ENCODE data around the gene RNF214. TPM values are rescaled to one million over a fixed set of nuclear protein-coding genes. Genes with fewer than 3 reads are reported as not detected.

The RNF214 gene
- total RNA-seq, 1 donor from 2014 or later = 17.3 TPM

DNA sequence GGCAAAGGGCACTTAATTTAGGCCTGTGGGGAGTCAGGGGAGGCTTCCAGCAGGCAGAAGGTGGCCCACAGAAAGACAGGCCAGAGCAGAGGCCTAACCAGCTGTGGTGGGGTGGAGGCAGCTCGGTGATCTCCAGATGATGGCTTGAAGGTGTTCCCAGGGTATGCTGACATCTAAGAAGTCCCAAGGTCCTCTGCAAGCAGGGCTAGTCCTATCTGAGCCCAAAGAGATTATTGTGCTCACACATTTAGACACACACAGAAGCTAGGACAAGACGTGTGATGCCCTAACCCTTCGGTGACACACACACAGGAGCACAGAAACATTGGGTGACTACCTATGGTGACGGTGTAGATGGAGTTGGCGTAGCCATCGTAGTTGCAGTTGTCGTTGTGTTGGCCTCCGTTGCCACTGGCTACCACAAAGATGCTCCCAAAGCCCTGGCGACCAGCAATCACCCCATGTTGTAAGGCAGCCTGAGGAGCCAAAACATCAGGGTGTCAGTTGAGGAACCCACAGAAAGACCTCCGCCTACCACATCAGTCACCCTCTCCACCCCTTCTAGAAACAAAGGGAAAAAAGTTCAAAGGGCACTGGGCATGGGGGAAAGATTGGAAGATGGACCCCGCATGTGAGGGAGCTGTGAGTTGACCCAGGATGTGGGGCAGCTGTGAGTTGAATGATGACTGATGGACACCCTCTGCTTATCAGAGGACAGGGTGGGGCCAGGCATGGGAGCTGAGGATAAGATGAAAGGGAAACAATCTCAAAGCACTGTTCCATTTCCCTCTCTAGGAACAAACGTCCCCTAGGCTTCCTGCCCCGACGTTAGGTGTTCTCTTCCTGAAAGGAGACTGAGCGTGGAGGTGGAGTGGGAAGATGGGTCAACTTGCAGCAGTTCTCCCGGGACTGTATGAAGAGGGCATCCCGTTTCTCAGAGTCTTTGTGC lies 8.5 kb upstream of the RNF214 start:
- DNase-seq (ENCODE audit: missing footprints) = no peak
- ATAC-seq = no peak
- intact Hi-C loops (cut with DNase I) = loop anchor here (2.0 kb wide), 1 partner anchor 115 kb away; no protein-coding TSS in a partner anchor

DNA sequence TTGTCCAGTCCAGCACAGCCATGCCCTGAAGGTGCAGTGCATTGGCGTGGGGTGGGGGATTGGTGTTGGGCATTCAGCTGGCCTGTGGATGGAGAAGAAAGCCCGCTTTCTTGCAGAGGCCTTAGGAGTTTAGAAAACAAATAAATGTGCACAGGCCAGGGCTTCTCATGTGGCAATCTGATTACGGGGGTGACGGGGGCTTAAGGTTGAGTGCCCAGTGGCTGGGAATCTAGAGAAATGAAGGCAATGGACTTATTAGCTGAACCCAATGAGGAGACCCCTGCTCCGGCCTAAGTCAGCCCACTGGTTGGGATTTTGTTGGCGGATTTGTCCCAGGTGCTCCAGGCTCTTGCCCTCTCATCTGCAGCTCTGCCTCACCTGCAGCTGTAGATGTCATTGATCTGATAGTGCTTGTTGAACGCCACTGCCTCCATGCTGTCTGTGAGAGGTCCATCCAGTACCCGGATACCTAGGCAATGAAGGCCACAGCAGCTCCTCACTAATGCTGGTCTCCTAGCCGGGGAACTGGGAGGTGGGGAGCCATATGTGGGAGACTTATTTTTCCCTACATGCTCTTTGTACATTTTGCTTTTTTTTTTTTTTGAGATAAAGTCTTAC lies 6.8 kb upstream of the RNF214 start:
- intact Hi-C loops (cut with DNase I) = loop anchor here (2.0 to 5.0 kb wide), 3 partner anchors 117 to 433 kb away; partner anchors contain the start of gene APOA5
- no peak for ATAC-seq
- no peak for DNase-seq (ENCODE audit: missing footprints)

DNA sequence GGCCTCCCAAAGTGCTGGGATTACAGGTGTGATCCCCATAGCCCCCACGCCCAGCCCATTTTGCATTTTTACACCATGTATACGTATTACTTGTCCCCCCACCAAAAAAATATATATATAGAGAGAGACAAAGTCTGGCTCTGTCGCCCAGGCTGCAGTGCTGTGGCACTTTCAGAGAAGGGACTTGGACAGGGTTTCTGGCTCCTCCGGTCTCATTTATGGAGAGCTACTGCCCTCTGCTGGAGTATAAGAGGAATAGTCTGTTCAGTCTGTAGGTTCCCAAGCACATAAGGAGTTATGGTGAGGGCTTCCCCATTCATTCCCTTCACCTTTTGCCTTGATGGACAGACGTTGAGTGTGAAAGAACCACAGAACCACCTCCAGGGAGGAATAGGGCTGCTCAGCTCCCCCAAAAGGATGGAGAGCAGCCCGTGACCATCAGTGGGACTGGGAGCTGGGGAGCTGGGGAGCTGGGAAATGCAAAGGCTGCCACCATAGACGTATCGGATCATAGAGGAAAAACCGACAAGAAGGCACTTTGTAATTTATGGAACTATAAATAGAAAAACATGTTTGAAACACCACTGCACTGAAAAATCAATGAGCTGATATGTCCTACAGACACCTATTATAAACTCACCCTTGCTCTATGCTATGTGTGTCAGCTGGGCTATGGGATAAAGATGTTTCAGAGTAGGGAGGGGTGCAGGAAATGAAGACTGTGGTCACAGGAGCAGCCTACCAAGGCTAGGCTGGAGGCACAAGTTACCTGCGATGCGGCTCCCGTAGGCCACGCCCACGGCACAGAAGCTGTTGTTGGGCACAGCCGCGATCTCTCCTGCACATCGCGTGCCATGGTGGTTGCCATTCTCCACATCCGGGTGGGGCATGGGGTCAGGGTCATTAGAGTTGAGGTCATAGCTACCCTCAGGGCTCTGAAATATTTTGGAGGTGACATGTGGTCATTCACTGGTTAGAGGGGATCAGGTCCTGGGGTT lies 5.8 kb upstream of the RNF214 start:
- no peak for DNase-seq (ENCODE audit: missing footprints)
- ATAC-seq = peak; percentile 71
- intact Hi-C loops (cut with DNase I) = loop anchor here (5.0 kb wide), 2 partner anchors 349 to 434 kb away; partner anchors contain the start of gene APOA5

DNA sequence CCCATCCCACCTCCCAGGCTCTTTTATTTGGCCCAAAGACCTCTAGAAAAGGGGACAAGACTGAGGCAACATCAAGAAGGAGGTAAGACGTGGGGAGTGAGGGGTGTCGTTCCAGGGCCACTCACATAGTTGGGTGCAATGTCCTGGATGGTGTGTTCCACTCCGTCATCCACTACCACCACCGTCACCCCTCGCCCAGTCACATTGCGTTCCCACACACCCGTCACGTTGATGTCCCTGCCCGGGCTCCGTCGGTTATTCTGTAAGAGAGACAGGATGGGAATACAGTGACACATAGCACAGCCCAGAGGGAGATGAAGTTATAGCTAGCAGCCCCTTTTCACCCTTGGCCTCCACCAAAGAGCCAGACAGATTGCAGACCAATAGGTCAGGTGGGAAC lies 4.4 kb upstream of the RNF214 start:
- DNase-seq (ENCODE audit: missing footprints) (no peak), ATAC-seq (no peak)
- intact Hi-C loops (cut with DNase I) = loop anchor here (5.0 kb wide), 2 partner anchors 351 to 436 kb away; partner anchors contain the start of gene APOA5

DNA sequence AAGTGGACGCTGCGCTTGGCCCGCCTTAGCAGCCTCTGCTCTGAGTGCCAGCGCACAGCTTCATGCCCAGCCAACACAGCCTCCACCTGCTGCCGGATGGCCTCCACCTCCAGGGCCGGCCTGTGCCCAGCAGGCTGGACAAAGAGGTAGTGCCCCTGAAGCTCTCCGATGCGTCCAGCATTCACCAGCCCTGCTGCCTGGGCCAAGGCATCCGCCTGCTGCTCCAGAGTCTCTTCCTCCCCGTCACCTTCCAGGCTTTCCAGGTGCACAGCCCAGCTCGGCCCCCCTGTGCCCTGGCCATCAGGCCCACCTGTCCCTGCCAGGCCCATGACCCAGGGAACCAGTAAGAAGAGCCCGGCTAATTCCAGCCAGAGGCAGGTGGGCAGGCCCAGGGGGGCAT lies 3.1 kb upstream of the RNF214 start:
- DNase-seq (ENCODE audit: missing footprints) = no peak
- ATAC-seq = no peak
- intact Hi-C loops (cut with DNase I) = loop anchor here (5.0 kb wide), 2 partner anchors 352 to 437 kb away; partner anchors contain the start of gene APOA5

DNA sequence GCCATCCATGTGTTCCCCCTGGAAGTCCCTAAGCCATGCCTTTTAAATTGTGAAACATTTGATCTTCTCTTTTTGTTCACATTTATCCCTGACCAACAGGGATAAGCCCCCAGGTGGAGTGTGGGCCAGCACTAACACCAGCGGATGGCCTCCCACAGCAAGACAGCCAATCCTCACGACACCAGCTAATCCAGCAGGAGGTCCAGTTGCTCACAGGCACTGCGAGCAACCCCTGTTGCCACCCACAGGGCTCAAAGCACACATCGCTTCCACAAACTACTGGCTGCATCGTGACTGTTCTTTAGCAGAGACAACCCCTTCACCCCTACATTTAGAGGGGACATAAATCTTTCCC lies 2.6 kb upstream of the RNF214 start:
- intact Hi-C loops (cut with DNase I) = loop anchor here (5.0 kb wide), 5 partner anchors 53 to 458 kb away; partner anchors contain the start of genes APOA5, BACE1, BUD13 and SIDT2
- ATAC-seq (no peak), DNase-seq (ENCODE audit: missing footprints) (no peak)

DNA sequence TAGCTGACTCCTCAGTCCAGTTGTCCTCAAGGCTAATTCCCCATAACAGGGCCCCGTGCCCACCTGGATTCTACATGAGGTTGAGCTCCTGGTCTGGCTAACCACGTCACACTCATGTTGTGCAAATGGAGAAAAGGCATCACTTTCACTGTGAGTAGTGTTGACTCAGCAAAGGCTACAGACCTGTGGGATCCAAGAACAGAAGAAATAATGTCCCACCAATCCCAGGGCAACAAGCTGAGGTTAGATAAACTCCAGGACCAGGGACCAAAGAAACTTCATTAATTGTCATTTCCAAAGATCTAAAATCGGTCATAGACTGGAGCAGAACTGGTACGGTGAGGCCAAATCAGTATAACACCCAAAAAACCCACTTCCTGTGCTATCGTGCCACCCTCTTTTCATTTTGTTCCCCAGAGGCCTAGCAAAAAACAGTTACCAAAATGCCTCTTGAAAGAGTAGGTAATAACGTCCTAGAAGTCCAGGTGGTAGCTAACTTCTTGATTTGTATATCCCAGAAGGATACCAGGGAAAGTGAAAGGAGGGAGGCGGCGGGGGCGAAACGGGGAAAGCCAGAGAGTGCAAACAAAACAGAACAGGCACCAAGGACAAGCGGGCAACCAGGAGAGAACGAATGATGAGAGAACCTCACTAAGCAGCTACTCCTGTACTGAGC lies 2.0 kb upstream of the RNF214 start:
- ATAC-seq (no peak), DNase-seq (ENCODE audit: missing footprints) (no peak)
- intact Hi-C loops (cut with DNase I) = loop anchor here (5.0 kb wide), 3 partner anchors 53 to 458 kb away; partner anchors contain the start of genes BACE1, BUD13 and SIDT2

DNA sequence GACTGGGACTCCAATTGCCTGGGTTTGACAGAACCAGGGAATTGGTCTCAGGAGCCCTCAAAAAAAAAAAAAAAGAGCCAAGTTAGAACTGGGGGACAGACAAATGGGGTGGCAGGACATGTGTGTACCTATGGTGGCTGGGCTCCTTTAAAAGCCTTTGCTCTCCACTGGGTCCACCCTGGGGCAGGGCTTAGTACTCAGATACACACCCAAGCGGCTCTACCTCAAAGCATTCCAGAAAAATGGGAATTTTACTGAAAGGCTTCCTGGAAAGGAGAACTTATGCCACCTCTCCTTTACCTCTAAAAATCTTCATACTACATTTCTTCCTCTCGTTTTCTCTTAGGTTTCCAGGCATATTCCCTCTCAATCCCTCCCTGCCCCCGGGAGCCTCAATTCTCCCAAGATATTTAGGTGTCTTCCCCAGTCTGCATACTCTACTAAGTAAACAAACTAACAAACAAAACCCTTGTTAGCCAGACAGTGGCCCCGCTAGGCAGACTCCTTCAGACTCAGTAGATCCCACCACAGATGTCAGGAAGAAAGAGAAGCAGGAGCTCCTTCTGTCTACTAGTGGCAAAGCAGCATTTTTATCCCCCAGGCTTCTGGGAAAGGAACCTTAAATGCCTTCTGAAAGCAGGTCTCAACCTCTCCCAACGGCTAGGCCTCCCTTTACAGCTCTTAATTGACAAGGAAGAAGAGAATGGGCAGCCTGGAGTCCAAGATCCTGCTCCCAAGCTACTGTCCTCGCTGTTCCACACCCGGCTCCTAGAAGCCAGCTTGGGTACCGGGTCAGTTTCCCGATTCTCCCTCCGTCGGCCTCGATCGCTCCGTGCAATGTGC lies 1.3 kb upstream of the RNF214 start:
- no peak for ATAC-seq
- intact Hi-C loops (cut with DNase I) = loop anchor here (5.0 kb wide), 3 partner anchors 54 to 459 kb away; partner anchors contain the start of genes BACE1, BUD13 and SIDT2
- DNase-seq (ENCODE audit: missing footprints) = no peak

DNA sequence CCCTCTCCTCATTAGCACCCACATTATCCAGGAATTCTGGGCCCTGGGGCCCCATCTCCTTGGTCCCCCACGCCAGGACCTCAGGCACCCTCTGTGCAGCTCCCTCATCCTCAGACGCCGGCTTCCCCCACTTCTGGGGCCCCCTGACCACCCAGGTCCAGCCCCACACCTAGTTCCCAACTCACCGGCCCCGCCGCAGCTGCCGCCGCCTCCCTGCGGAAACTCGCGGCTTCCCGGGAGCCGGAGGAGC lies 704 bp upstream of the RNF214 start, which contains the start of gene PCSK7:
TSS of gene PCSK7 (minus strand) at position 232 of the 250 bp plus-strand sequence. CDS start 2,229 bp downstream, outside the sequence.
- intact Hi-C loops (cut with DNase I) = loop anchor here (5.0 kb wide), 3 partner anchors 54 to 459 kb away; partner anchors contain the start of genes BACE1, BUD13 and SIDT2
- peak; percentile 89 for DNase-seq (ENCODE audit: missing footprints)
- no peak for ATAC-seq

DNA sequence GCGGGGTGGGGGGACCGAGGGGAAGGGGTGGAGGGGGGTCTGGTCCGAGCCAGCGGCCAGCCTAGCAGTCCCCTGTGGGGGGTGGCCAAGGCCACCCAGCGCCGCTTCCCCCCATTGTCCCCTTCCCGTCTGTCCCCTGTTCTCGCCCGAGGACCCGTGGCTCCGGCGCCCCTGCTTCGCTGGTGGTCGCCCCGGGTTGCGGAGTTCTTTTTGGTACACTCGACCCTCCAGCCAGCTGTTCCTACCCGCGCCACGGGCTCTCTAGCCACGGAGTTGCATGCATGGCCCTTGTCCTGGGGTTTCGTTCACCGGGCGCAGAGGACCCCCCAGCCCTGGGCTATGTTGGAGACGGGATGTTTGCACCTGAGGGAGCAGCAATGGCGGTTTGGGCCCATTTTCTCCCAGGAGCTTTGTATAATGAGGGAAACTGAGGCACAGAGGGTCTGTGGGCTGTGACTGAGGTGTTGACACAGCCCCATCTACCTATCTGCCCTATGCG lies 489 bp downstream of the RNF214 start:
- ATAC-seq (peak; percentile 20), DNase-seq (ENCODE audit: missing footprints) (peak; percentile 79)
- intact Hi-C loops (cut with DNase I) = loop anchor here (5.0 kb wide), 3 partner anchors 56 to 461 kb away; partner anchors contain the start of genes BACE1, BUD13 and SIDT2

DNA sequence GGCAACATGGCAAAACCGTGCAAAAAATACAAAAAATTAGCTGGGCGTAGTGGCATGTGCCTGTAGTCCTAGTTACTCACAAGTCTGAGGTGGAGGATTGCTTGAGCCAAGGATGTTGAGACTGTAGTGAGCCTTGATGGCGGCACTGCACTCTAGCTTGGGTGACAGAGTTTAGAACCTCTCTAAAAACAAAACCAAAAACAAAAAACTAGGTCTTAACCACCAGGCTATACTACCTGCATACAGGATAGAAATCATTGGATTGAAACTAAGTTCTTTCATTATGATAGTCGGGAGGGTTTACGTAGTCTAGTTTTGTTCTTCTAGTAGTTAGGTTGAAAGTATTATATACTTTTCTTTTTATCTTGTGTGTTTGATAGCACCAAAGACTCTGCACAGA lies 5.8 kb downstream of the RNF214 start:
- ATAC-seq = no peak

DNA sequence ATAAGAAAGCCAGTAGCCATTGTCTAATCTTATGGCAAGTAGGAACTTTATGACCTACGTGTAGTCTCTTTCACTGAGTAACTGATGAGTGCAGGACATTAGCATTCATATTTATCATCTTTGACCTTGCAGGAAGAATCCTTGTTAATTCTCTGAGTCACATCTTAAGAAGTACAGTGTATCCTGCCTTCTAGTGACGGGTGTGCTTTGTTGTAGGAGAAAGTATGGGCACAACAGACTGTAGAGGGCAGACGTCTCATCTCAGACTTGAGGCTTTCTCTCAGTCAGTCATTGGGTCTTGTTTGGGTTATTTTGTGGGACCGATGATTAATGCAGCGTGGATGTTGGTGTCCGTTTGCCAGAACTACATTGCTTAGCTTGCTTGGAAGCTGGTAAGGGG lies 6.8 kb downstream of the RNF214 start:
- ATAC-seq (no peak), DNase-seq (ENCODE audit: missing footprints) (no peak)
- intact Hi-C loops (cut with DNase I) = no loop called here

More for the DNA sequence above, 5.8 kb downstream of the RNF214 start:
- no peak for DNase-seq (ENCODE audit: missing footprints)
- intact Hi-C loops (cut with DNase I) = no loop called here

DNA sequence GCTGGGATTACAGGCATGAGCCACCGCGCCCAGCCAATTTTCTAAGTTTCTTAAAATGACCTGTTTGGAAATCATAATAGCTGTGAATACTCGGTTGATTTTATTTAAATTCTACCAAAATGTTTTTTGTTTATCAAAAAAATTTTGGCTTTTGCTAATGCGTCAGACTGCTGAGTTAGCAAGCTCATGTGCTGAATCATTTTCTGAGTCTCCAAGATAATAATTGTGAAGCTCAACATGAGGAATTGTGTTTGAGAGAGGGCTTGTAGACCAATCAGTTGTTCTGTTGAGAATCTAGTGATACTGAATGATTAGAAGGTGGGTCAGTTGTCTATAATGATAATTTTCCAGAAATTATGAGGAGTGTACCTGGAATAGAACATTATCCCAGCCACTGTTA lies 15.9 kb downstream of the RNF214 start:
- DNase-seq (ENCODE audit: missing footprints) (no peak), ATAC-seq (no peak)
- intact Hi-C loops (cut with DNase I) = no loop called here

DNA sequence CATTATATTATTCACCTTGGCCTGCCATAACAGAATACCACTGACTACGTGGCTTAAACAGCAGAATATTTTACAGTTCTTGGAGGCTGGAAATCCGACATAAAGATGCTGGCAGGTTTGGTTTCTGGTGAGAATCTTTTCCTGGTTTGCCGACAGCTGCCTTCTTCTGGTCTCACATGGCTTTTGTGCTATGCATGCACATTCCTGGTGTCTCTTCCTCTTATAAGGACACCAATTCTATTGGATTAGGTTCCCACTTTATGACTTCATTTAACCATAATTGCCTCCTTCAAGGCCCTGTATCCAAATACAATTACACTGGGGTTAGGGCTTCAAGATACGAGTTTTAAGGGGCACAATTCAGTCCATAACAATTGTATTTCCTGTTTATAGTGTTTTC lies 17.1 kb downstream of the RNF214 start:
- DNase-seq (ENCODE audit: missing footprints) (no peak), ATAC-seq (no peak)
- intact Hi-C loops (cut with DNase I) = no loop called here

DNA sequence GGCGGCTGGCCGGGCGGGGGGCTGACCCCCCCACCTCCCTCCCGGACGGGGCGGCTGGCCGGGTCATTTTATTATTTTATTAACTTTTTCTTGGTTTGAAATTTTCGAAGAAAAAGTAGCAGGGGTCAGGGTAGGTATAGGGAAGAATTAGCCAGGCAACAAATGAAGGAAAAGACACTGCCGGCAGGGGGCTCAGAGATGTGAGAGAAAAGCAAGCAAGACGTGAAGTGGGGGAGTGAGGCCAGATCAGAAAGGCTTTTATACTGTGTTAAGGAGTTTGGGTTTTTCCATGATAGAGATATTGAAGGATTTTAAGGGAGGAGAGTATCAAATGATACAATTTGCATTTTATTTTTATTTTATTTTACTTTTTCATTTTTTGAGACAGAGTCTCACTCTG lies 19.0 kb downstream of the RNF214 start:
- DNase-seq (ENCODE audit: missing footprints) (no peak), ATAC-seq (no peak)
- intact Hi-C loops (cut with DNase I) = no loop called here

DNA sequence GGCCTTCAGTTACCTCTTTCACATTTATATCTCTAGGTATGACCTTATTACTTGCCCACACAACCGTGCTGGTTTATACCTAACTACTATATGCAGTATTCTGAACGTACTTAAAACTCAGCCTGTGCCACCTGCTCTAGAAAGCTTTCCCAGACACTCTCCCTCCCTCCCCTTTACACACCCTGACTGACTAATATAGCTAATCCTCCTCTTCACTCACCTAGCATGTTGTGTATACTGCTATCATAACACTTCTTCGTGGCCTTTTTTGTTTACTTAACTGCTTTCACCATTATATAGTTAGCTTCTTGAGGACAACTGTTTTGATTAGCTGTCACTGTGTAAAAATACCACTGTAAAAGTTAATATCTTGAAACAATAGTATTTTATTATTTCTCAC lies 23.5 kb downstream of the RNF214 start:
- ATAC-seq (no peak), DNase-seq (ENCODE audit: missing footprints) (no peak)

DNA sequence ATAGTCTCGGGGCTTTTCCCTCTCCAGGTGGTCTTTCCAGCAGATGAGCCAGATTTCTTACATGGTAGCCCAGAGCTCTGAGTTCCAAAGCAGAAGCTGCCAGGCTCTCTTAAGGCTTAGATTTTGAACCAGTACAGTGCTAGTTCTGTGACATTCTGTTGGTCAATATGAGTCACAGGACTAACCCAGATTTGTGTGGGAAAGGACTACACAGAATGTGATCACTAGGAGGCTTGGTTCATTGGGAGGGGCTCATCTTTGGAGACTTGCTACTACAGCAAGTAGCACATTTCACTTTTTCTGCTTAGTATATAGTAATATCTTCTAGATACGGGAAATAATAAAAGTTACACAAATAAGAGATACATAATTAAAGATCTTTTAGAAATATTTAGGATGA lies 24.1 kb downstream of the RNF214 start:
- intact Hi-C loops (cut with DNase I) = no loop called here
- DNase-seq (ENCODE audit: missing footprints) (no peak), ATAC-seq (no peak)

More for the DNA sequence above, 23.5 kb downstream of the RNF214 start:
- intact Hi-C loops (cut with DNase I) = no loop called here

Measured in Right ventricle myocardium inferior (tissue), 1 donor.